ENCODE results near the gene ANLN. TPM values are rescaled to one million over a fixed set of nuclear protein-coding genes. Genes with fewer than 3 reads are reported as not detected.
"Not testable (repeated sequence)": the region's sequence is repeated elsewhere in the genome, so short reads cannot be mapped to it uniquely, and the experiment has no call there.

ANLN gene
- total RNA-seq, 2 experiments from 2014 or later: 62.4 to 64.8 TPM

GRCh38 chr7:36459236-36459960 is 69.7 kb downstream of the ANLN start:
- no peak overlapping the region for H3K27ac Mint-ChIP-seq
- no peak for DNase-seq
- no peaks in the 10 kb centered on the region for H3K36me3 Mint-ChIP-seq (ENCODE audit: low read depth)
- CTCF ChIA-PET: interaction anchor here (0.6 to 0.7 kb wide), 2 partner anchors 14 to 30 kb away, joined by 3 read pairs; no protein-coding TSS in a partner anchor
- no peaks in the 10 kb centered on the region for H3K4me1 Mint-ChIP-seq (ENCODE audit: low read depth)
- intact Hi-C loops (cut with micrococcal nuclease): no loop called here
- H3K4me3 Mint-ChIP-seq: no peak overlapping the region
- H3K9me3 Mint-ChIP-seq: no peaks in the 10 kb centered on the region
- H3K27me3 Mint-ChIP-seq (ENCODE audit: low read depth): no peaks in the 10 kb centered on the region

GRCh38 chr7:36460811-36461429 is 71.3 kb downstream of the ANLN start:
- Mint-ChIP-seq H3K4me1 (ENCODE audit: low read depth) (no peaks in the 10 kb centered on the region), H3K36me3 (ENCODE audit: low read depth) (no peaks in the 10 kb centered on the region), H3K4me3 (no peak overlapping the region), H3K27me3 (ENCODE audit: low read depth) (no peaks in the 10 kb centered on the region), H3K27ac (no peak overlapping the region), H3K9me3 (no peaks in the 10 kb centered on the region)
- CTCF ChIA-PET: interaction anchor here (0.8 kb wide), 1 partner anchor 11 kb away, joined by 3 read pairs; no protein-coding TSS in a partner anchor
- no peak for DNase-seq
- intact Hi-C loops (cut with micrococcal nuclease): no loop called here

- no peaks in the 10 kb centered on the region for H3K4me1 Mint-ChIP-seq (ENCODE audit: low read depth)
- H3K27me3 Mint-ChIP-seq (ENCODE audit: low read depth): no peaks in the 10 kb centered on the region
- H3K27ac Mint-ChIP-seq: no peak overlapping the region
- intact Hi-C loops (cut with micrococcal nuclease): no loop called here
- H3K4me3 Mint-ChIP-seq: no peak overlapping the region
- DNase-seq: no peak
- no peaks in the 10 kb centered on the region for H3K9me3 Mint-ChIP-seq
- no peaks in the 10 kb centered on the region for H3K36me3 Mint-ChIP-seq (ENCODE audit: low read depth)
- CTCF ChIA-PET: no interaction called here
Measured at GRCh38 chr7:36462551-36463137, 73.0 kb downstream of the ANLN start.

GRCh38 chr7:36464271-36464670 is 74.6 kb downstream of the ANLN start:
- Mint-ChIP-seq H3K9me3 (no peaks in the 10 kb centered on the region), H3K27me3 (ENCODE audit: low read depth) (no peaks in the 10 kb centered on the region), H3K36me3 (ENCODE audit: low read depth) (no peaks in the 10 kb centered on the region), H3K4me3 (no peak overlapping the region), H3K4me1 (ENCODE audit: low read depth) (no peaks in the 10 kb centered on the region), H3K27ac (no peak overlapping the region)
- DNase-seq: no peak
- intact Hi-C loops (cut with micrococcal nuclease): no loop called here
- CTCF ChIA-PET: no interaction called here

GRCh38 chr7:36466001-36466400 is 76.3 kb downstream of the ANLN start:
- H3K4me1 Mint-ChIP-seq (ENCODE audit: low read depth); H3K4me3 Mint-ChIP-seq; H3K9me3 Mint-ChIP-seq; H3K36me3 Mint-ChIP-seq (ENCODE audit: low read depth); CTCF ChIA-PET; H3K27me3 Mint-ChIP-seq (ENCODE audit: low read depth); DNase-seq; H3K27ac Mint-ChIP-seq; intact Hi-C loops (cut with micrococcal nuclease): not testable (repeated sequence)

GRCh38 chr7:36468370-36469101 is 78.9 kb downstream of the ANLN start:
- Mint-ChIP-seq H3K27me3 (ENCODE audit: low read depth) (no peaks in the 10 kb centered on the region), H3K4me1 (ENCODE audit: low read depth) (no peaks in the 10 kb centered on the region), H3K27ac (no peak overlapping the region), H3K4me3 (no peak overlapping the region), H3K9me3 (no peaks in the 10 kb centered on the region), H3K36me3 (ENCODE audit: low read depth) (no peaks in the 10 kb centered on the region)
- intact Hi-C loops (cut with micrococcal nuclease): no loop called here
- CTCF ChIA-PET: no interaction called here
- DNase-seq: no peak

GRCh38 chr7:36469236-36469635 is 79.6 kb downstream of the ANLN start:
- no peak for DNase-seq
- peaks cover 3% of the 10 kb centered on the region for H3K4me1 Mint-ChIP-seq (ENCODE audit: low read depth)
- intact Hi-C loops (cut with micrococcal nuclease): no loop called here
- CTCF ChIA-PET: interaction anchor here (0.9 kb wide), 2 partner anchors 21 to 102 kb away, joined by 3 read pairs; no protein-coding TSS in a partner anchor
- no peaks in the 10 kb centered on the region for H3K27me3 Mint-ChIP-seq (ENCODE audit: low read depth)
- H3K9me3 Mint-ChIP-seq: no peaks in the 10 kb centered on the region
- H3K36me3 Mint-ChIP-seq (ENCODE audit: low read depth): no peaks in the 10 kb centered on the region
- no peak overlapping the region for H3K4me3 Mint-ChIP-seq
- no peak overlapping the region for H3K27ac Mint-ChIP-seq

GRCh38 chr7:36472141-36472729 is 82.6 kb downstream of the ANLN start:
- intact Hi-C loops (cut with micrococcal nuclease): loop anchor here (2.0 to 5.0 kb wide), 3 partner anchors 710 to 1361 kb away; no protein-coding TSS in a partner anchor
- no peaks in the 10 kb centered on the region for H3K9me3 Mint-ChIP-seq
- no peaks in the 10 kb centered on the region for H3K36me3 Mint-ChIP-seq (ENCODE audit: low read depth)
- H3K27ac Mint-ChIP-seq: no peak overlapping the region
- peaks cover 8% of the 10 kb centered on the region for H3K4me1 Mint-ChIP-seq (ENCODE audit: low read depth)
- CTCF ChIA-PET: interaction anchor here (0.6 to 3.2 kb wide), 7 partner anchors 12 to 872 kb away, joined by 3 to 18 read pairs (median 3); no protein-coding TSS in a partner anchor
- H3K27me3 Mint-ChIP-seq (ENCODE audit: low read depth): no peaks in the 10 kb centered on the region
- no peak for DNase-seq
- H3K4me3 Mint-ChIP-seq: no peak overlapping the region

- H3K4me1 Mint-ChIP-seq (ENCODE audit: low read depth): peaks cover 8% of the 10 kb centered on the region
- H3K4me3 Mint-ChIP-seq: no peak overlapping the region
- intact Hi-C loops (cut with micrococcal nuclease): loop anchor here (1.0 to 5.0 kb wide), 4 partner anchors 198 to 1359 kb away; no protein-coding TSS in a partner anchor
- no peak overlapping the region for H3K27ac Mint-ChIP-seq
- CTCF ChIA-PET: interaction anchor here (0.7 to 3.2 kb wide), 5 partner anchors 14 to 209 kb away, joined by 3 to 18 read pairs (median 5); no protein-coding TSS in a partner anchor
- H3K36me3 Mint-ChIP-seq (ENCODE audit: low read depth): no peaks in the 10 kb centered on the region
- H3K9me3 Mint-ChIP-seq: no peaks in the 10 kb centered on the region
- DNase-seq: peak; percentile 70
- H3K27me3 Mint-ChIP-seq (ENCODE audit: low read depth): no peaks in the 10 kb centered on the region
Measured at GRCh38 chr7:36473454-36474282, 84.0 kb downstream of the ANLN start.

GRCh38 chr7:36474283-36475010 is 84.8 kb downstream of the ANLN start:
- peaks cover 8% of the 10 kb centered on the region for H3K4me1 Mint-ChIP-seq (ENCODE audit: low read depth)
- no peak overlapping the region for H3K4me3 Mint-ChIP-seq
- H3K9me3 Mint-ChIP-seq: peaks cover 7% of the 10 kb centered on the region
- no peak for DNase-seq
- peak overlapping the region; percentile 51 for H3K27ac Mint-ChIP-seq
- H3K27me3 Mint-ChIP-seq (ENCODE audit: low read depth): no peaks in the 10 kb centered on the region
- no peaks in the 10 kb centered on the region for H3K36me3 Mint-ChIP-seq (ENCODE audit: low read depth)
- intact Hi-C loops (cut with micrococcal nuclease): loop anchor here (5.0 kb wide), 2 partner anchors 708 to 723 kb away; no protein-coding TSS in a partner anchor
- CTCF ChIA-PET: interaction anchor here (0.6 to 3.1 kb wide), 5 partner anchors 13 to 196 kb away, joined by 3 to 12 read pairs (median 4); no protein-coding TSS in a partner anchor

GRCh38 chr7:36475011-36475342 is 85.3 kb downstream of the ANLN start:
- CTCF ChIA-PET: interaction anchor here (0.5 to 3.1 kb wide), 5 partner anchors 34 to 401 kb away, joined by 3 to 12 read pairs (median 4); no protein-coding TSS in a partner anchor
- no peak for DNase-seq
- Mint-ChIP-seq H3K9me3 (peaks cover 10% of the 10 kb centered on the region), H3K27me3 (ENCODE audit: low read depth) (no peaks in the 10 kb centered on the region), H3K27ac (no peak overlapping the region), H3K36me3 (ENCODE audit: low read depth) (no peaks in the 10 kb centered on the region), H3K4me3 (no peak overlapping the region), H3K4me1 (ENCODE audit: low read depth) (peaks cover 13% of the 10 kb centered on the region)
- intact Hi-C loops (cut with micrococcal nuclease): no loop called here
